Glomerular visceral epithelial cell (primary cell): Measurements from ENCODE around the gene EXOC3.

ENCODE experiments used
- DNase-seq: peaks from one replicate; pipeline ENCODE4 v3.0.0-alpha.2; 2016; ENCODE audit errors: extremely low spot score

EXOC3 gene

DNA sequence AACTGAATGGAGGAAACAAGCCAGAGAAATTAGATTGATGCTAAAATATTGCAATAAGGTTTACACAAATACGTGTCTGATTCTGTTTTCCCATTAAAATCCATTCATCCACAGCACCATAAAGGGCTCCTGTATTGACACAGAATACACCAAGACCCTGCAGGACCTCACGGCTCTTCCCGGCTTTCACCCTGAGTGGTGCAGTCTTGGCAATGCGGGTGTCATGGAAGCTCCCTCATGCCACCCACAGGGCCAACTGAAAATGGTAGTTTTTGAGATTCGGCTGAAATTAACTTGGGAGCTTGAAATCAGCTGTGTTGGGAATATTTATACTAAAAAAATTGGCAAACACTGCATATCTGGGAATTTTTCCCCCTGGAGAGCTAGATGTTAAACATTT, 17.3 kb upstream of the EXOC3 start:
- peak; percentile 31 for DNase-seq

DNA sequence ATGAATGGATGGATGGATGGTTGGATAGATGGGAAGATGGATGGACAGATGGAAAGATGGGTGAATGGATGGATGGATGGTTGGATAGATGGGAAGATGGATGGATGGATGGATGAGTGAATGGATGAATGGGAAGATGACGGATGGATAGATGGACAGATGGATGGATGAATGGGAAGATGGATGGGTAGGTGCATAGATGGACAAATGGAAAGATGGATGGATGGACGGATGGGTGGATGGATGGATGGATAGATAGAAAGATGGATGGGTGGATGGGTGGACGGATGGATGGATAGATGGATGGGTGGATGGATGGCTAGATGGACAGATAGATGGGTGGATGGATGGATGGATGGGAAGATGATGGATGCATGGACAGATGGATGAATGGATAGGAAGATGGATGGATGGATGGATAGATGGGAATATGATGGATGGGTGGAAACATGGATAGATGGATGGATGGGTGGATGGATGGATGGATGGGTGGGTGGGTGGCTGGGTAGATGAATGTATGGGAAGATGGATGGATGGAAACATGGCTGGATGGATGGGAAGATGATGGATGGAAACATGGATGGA, 16.5 kb upstream of the EXOC3 start:
- no peak for DNase-seq

DNA sequence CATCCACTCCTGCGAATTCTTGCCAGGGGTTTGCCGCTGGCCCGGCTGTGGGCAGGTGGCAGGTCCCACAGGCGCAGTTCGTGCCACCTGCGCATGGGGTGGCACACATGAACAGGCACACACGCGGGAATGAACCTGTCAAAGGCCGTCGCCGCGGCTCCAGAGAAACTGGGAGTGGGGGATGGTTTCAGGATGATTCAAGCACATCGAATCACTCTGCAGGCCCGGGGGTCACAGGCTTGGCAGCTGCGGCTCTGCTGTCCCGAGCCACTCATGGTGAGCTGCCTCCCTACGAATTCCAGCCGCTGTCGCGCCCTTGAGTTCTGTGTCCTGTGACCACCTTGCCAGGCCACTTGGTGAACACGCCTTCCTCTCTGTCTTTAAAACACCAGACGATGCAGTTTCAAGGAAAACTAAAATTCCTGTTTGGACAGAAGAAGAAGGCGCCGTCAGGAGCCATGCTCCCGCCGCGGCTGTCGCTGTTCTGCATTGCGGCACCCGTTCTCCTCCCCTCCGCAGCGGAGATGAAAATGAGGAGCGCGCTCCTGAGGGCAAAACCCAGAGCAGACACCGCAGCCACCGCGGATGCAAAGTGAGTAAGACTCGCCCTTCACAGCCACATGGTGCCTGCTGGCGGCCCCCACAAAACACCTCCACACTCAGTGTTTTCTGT, 15.4 kb upstream of the EXOC3 start:
- no peak for DNase-seq

DNA sequence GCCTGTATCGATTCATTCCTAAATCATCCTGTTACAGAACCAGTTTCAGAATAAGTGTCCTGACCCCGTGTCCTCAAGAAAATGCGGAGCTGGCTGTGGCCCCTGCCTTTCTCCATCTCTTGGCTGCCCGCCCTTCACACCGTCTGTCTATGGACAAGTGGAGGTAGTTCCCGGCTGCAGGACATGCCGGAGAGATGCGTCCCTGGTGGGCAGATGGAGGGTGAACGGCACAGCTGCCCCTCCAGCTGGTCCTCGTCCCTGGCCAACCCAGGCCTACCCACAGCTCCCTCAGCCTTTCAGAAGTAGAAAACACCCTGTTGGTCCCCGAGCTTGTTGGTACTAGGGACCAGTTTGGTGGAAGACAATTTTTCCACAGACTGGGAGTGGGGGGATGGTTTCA, 14.8 kb upstream of the EXOC3 start:
- no peak for DNase-seq

DNA sequence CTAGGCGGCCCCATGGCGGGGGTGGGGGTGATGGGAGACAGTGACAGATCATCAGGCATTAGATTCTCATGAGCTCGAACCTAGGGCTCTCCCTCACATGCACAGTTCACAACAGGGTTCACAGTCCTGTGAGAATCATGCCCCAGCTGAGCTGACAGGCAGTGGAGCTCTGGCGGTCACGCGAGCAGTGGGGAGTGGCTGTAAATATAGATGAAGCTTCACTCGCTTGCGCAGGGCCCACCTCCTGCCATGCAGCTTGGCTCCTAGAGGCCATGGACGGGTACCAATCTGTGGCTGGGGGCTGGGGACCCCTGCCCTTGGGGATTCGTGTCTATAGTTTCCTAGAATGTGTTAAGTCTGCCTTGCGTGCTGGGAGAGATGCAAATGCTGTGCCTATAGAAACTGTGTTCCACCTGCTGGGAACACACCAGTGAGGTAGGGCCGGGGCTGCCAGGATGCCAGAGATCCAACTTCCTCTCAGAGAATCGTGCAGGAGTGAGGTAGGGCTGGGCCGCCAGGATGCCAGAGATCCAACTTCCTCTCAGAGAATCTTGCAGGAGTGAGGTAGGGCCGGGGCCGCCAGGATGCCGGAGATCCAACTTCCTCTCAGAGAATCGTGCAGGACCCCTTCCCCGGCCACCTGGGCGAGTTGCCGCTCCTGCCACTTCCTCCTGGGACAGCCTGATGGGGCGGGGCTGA, 14.1 kb upstream of the EXOC3 start:
- no peak for DNase-seq

DNA sequence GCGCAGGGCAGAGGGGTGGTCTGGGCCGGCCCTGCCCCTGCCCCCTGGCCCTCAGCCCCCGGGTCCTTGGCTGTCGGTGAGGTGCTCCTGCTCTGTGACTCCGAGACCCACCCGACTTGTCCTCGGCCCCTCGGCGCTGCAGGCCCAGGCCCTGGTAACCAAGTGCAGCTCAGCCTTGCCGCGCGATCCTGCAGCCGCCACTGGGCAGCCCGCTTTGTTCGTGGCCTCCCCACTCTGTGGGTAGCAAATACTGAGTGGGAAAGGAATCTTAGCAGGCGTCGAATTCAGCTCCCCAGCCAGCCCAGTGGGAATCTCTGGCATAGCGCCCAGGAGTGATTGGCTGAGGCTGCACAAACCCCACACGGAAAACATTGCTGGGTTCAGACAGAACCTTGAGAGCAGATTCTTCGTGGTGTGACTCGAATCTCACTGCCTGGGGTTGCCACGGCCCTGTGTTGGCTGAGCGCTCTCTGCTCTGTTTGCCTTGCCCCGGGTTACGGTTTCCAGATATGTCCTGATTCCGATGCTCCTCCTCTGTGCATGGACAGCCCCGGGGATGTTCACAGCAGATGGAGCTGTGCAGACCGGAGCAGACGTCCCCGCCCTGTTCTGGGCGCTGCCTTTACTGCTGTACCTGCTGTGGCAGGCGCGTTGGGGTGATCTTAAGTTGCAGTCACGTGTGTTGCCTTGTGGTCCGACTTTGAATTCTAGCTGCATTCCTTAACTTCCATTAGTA, 13.4 kb upstream of the EXOC3 start:
- DNase-seq: no peak

DNA sequence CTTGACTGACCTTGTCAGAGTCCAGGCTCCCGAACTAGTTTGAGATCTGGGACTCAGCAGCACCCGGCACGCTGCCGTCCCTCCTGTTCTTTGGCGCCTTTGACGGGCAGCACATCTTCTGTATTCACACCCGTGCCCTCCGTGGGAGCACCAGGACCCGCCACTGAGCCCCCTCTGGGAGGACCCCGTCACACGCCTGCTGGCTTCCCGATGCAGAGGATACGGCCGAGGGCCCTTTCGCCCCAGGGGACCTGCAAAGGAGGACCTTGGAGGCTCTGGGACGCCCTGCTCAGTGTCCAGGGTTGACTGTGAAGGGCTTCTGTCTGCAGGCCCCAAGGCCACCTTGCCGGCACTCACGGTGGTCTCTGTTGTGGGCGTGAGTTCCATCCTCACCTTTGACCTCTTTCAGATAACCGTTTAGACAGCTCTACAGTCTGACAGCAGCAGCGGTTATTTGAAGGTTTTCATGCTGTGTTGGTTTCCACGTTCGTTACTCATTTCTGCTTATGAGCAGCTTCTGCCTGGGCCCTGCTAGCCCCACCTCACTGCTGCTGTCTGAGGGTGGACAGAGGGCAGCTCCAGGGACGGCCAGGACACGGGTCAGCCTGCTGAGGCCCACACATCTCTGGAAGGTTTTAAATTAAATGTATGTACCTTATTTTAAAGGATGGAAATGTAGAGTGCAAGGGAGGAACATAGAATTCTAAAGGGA, 12.6 kb upstream of the EXOC3 start:
- DNase-seq: no peak

DNA sequence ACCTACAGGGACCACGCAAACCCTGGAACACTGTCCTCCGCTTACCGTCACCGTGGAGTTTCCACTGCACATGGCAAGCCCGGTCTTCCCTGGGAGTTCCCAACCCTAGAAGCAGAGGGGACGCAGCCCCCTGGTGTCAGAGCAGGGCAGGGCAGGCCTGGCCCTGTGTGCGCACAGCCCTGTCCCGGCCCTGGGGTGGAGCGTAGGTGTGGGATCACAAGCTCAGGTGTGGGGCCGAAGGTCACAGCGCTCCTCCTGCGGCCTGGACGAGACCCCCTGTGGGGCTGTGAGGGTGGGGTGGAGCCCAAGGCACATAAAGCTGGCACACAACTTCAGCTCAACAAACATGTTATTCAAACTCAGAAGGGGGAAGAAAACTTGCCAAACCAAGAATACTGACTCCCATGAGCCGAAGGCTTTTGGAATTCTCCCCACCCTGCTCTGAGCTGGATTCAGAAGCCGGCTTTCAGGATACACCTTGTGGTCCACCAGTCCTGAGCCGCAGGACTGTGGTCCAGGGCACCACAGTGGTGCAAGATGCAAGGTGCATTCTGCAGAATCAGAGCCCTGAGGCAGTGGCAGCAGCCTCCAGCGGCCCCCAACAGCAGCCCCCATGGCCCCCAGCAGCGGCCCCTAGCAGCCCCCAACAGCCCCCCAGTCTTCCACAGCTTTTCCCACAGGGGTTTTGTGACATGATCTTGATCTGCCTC, 11.8 kb upstream of the EXOC3 start:
- peak; percentile 54 for DNase-seq

DNA sequence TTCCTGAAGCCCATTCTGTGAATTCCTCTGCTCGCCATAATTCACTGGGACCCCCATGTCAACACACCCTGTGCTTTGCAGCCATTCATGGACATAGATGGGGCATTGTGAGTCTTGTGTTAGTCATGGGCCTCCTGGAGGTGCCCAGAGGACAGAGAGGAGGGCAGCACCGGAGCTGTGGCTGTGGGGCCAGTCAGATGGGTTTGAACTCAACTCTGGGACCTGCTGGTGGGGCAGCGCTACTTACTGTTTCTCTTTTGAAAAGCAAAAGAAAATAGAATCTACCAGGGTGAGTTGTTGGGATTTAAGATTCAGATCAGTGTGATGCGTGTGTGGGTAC, 11.3 kb upstream of the EXOC3 start:
- no peak for DNase-seq

DNA sequence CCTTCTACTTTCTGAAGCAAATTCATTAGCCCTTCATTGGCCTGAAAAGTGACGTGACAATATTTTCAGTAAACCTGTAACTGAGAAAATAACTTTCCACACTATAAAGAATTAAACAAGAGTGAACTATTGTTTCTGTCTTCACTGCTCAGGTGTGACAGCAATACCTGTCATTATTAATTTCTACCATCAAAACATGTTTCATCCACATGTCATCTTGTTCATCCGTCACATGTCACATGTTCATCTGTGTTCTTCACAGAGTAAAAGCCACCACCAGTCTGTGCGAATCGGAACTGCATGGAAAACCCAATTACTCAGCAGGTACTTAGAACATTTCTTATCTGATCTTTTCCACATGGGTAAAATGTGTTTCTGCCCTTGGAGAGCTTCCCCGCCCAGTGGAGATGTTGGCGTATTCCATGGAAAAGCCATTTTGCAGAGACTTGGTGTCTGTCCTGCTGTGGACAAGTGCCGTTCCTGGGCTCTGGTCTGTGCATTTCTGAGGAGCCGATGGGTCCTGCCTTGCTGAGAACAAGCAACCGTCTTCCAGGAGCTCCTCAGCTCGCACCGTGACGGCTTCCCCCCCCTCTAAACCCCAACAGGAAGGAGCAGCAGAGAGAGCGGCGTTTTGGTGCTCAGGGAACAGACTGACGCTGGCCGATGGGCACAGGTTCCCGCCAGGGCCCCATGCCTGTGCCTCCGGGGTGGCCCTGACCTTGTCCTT, 10.6 kb upstream of the EXOC3 start:
- no peak for DNase-seq

DNA sequence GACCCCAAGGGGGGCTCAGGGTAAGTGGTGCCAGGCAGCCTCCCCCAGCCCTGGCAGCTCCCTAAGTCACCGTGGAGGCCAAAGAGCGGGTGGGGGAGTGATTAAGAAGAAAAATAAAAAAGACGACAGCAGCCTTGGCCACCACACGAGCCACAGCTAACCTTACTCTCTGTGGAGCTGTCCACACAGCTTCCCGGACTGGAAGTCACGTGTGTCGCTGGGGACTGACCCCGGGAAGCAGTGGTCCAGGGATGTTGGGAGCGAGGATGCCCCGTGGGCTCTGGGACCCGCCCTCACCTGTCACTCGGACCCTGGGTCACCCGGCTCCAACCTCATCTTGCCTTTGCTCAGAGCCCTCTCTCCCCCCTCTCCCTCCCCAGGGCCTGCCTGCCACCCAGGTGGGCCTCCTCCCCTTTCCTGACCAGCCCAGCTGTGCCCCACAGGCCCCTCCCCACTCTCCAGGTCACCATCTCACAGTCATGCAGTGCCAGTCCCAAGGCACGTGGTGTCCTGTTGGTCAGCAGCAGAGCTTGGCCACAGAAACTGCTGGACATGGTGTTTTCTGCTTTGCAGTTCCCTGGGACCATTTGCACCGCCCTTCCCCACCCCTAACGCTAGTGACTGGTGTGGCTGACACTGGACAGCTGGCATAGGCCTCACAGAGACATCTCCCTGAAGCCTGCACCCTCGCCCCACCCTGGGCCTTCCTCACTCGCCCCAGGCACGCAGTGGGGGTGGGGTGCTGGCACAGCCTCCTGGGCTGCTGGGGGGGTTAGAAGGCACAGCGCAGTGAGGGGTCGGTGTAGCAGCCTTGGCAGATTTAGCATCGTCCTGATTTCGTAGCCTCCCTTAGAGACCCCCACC, 9.8 kb upstream of the EXOC3 start:
- no peak for DNase-seq

DNA sequence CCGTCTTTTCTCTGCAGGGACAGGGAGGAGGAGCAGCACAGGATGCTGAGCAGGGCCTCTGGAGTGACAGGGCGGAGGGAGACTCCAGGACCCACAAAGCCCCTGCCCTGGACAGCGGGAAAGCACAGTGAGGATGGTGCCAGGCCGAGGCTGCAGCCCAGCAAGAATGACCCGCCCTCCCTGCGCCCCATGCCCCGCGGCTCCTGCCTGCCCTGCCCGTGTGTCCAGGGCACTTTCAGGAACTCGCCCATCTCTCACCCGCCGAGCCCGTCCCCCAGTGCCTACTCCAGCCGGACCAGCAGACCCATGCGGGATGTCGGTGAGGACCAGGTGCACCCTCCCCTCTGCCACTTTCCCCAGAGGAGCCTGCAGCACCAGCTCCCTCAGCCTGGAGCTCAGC, 9.1 kb upstream of the EXOC3 start:
- no peak for DNase-seq

DNA sequence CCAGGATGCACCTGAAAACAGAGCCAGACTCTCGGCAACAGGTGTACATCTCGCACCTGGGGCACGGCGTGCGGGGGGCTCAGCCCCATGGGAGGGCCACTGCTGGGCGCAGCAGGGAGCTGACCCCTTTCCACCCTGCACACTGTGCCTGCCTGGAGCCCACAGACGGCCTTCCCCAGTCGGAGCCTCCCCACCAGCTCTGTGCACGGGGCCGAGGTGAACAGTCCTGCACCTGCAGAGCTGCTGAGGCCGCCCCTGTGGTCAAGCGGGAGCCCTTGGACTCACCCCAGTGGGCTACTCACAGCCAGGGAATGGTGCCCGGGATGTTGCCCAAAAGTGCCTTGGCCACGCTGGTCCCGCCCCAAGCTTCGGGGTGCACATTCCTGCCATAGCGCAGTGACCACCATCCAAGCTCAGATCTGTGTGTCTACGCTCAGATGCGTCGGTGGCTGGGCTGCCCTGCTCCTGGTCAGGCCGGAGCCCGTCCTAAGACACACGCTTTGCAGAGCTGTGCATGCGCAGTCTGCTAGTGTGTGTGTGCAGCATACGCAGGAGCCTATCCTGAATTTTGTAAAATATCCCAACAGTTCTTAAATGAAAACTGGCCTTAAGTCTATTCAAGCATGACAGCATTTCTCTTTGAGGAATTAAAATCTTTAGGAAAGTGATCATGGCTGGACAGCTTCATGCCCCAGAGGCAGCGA, 8.4 kb upstream of the EXOC3 start:
- no peak for DNase-seq

DNA sequence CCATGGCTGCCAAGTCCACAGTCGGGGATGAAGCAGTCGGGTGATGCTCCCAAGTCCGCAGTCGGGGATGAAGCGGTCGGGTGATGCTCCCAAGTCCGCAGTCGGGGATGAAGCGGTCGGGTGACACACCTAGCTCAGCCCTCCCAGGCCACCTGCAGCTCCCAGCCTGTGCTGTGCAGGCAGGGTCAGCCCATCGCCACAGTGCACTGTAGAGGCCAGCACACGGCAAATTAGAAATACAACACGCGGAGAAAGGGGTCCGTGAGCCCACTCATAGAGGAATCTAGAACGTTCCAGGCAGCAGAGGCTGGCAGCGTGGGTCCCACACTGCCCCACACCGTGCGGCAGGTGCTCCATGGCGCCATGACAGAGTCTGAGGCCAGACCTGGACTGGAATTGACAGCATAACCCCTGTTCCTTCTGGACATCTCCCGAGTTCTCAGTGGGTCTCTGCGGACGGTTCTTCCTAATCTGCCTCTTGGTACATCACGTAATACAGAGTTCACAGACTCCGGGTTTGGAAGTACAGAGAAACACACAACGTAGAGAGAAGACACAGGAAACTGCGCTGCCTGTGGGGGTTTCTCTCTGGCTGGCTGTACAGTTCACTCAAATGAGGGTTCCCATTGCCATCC, 7.7 kb upstream of the EXOC3 start:
- DNase-seq: no peak

DNA sequence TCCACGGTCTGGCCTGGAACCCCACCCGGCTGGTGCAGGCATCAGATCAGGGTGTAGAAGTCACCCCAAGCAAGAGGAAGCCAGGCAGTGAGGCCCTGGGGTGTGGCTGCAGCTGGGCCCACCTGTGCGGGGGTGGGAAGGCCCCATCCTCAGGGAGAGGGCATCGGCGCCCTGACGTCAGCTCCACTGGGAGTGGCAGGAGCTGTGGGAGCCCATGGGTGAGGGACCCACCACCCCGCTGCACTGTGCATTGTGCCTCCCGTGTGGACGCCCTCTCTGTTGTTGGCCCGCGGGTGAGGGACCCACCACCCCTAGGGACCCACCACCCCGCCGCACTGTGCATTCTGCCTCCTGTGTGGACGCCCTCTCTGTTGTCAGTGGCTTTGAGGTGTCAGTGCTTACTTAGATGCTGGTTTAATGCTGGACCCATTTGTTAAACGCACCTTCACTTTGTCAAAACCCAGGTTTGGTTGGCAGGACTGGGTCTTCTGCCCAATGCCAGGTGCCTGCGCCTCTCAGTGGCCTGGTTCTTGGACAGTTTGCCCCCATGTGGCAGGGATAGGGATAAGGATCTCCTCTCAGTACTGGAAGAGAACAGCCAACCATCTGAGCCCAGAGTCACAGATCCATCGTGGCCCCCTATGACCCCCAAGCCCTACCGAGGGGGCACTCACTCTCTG, 6.9 kb upstream of the EXOC3 start:
- peak; percentile 33 for DNase-seq

DNA sequence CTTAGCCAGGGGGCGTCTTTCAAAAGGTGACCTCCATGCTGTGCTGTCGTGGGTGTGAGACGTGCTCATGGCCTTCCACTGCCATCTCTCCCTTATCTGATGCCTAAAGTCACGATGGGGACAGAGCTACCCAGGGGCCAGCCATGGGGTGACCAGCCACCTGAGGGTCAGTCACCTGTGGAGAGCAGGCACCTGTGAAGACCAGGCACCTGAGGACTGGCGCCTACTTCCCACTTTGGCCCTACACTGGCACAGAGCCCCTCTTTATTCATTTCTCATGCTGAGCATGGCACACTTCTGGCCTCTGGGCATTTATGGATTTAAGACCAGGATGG, 6.4 kb upstream of the EXOC3 start:
- no peak for DNase-seq

DNA sequence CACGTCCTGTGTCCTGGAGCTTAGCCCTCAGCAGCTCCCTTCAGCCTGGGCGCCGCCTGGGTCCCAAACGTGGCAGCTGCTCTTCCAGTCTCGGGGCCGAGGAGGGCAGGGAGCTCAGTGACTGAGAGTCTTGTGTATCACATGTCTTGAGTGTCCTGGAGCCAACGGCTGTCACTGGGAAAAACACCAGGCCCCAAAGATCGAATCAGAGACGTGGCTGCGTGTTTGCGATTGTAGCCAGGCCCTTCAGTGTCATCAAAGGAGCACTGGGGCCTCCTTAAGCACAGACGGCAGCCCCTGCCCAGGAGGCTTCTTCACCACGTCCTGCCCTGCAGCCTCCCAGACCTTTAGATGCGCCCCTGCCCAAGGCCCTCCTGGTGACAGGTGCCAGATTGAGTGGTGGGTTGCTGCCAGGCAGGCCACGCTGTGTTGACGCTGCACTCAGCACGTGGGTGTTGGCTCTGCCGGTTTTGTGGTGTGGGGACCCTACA, 5.7 kb upstream of the EXOC3 start:
- DNase-seq: no peak

DNA sequence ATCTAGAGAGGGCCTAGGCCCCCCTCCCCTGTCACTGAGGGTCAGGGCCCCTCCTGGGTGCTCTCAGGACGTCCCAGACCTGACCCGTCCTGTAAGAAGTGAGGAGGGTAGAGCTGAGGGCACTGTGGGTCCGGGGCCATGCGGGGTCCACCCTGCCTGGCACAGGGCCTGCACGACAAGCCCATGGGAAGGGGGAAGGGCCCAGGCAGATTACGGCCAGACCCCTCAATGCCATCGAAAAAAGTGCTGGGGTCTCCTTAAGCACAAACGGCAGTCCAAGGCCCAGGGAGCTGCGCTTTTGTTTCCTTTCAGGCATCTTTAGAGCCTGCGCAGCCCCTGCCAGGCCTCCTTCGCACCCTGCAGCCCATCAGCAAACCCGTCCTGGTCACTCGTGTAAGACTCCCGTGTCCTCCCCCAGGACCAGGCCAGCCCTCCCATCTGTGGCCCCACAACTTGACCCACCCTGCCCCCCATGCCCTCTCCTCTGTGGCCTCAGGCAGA, 4.4 kb upstream of the EXOC3 start:
- no peak for DNase-seq
